ENCODE measurements around the gene MX1. TPM values are rescaled to one million over a fixed set of nuclear protein-coding genes. Genes with fewer than 3 reads are reported as not detected.

Gene MX1
- total RNA-seq, result 155 and 163 TPM in 2 replicates

- intact Hi-C loops (cut with micrococcal nuclease), result loop anchor here (1.0 kb wide), 1 partner anchor 64 kb away; the partner anchor contains the start of gene MX2
Observed at GRCh38 chr21:41425954-41426675, at the start of gene MX1. MX1 (plus strand) TSS chr21:41426239; CDS start chr21:41432071, 5,832 bp downstream.

- intact Hi-C loops (cut with micrococcal nuclease), result no loop called here
Observed at GRCh38 chr21:41377715-41378114, 48.3 kb upstream of the MX1 start.

- intact Hi-C loops (cut with micrococcal nuclease), result no loop called here
Observed at GRCh38 chr21:41378849-41379248, 47.2 kb upstream of the MX1 start.

GRCh38 chr21:41379901-41380300 lies 46.1 kb upstream of the MX1 start:
- intact Hi-C loops (cut with micrococcal nuclease), result no loop called here

- intact Hi-C loops (cut with micrococcal nuclease), result no loop called here
Observed at GRCh38 chr21:41381731-41382130, 44.3 kb upstream of the MX1 start.

- intact Hi-C loops (cut with micrococcal nuclease), result no loop called here
Observed at GRCh38 chr21:41387042-41387819, 38.8 kb upstream of the MX1 start.

GRCh38 chr21:41387824-41388223 lies 38.2 kb upstream of the MX1 start:
- intact Hi-C loops (cut with micrococcal nuclease), result no loop called here

GRCh38 chr21:41388259-41388658 lies 37.8 kb upstream of the MX1 start:
- intact Hi-C loops (cut with micrococcal nuclease), result no loop called here

GRCh38 chr21:41390043-41390639 lies 35.9 kb upstream of the MX1 start:
- intact Hi-C loops (cut with micrococcal nuclease), result no loop called here

GRCh38 chr21:41393876-41394465 lies 32.1 kb upstream of the MX1 start:
- intact Hi-C loops (cut with micrococcal nuclease), result no loop called here

- intact Hi-C loops (cut with micrococcal nuclease), result no loop called here
Observed at GRCh38 chr21:41396558-41397075, 29.4 kb upstream of the MX1 start.

GRCh38 chr21:41397471-41397891 lies 28.6 kb upstream of the MX1 start:
- intact Hi-C loops (cut with micrococcal nuclease), result no loop called here

- intact Hi-C loops (cut with micrococcal nuclease), result no loop called here
Observed at GRCh38 chr21:41398251-41398650, 27.8 kb upstream of the MX1 start.

GRCh38 chr21:41398831-41399230 lies 27.2 kb upstream of the MX1 start:
- intact Hi-C loops (cut with micrococcal nuclease), result no loop called here

- intact Hi-C loops (cut with micrococcal nuclease), result no loop called here
Observed at GRCh38 chr21:41399246-41399800, 26.7 kb upstream of the MX1 start.

GRCh38 chr21:41402231-41402630 lies 23.8 kb upstream of the MX1 start:
- intact Hi-C loops (cut with micrococcal nuclease), result no loop called here

GRCh38 chr21:41402796-41403195 lies 23.2 kb upstream of the MX1 start:
- intact Hi-C loops (cut with micrococcal nuclease), result no loop called here

- intact Hi-C loops (cut with micrococcal nuclease), result no loop called here
Observed at GRCh38 chr21:41403331-41403730, 22.7 kb upstream of the MX1 start.

GRCh38 chr21:41403966-41404365 lies 22.1 kb upstream of the MX1 start:
- intact Hi-C loops (cut with micrococcal nuclease), result no loop called here

GRCh38 chr21:41405321-41405720 lies 20.7 kb upstream of the MX1 start:
- intact Hi-C loops (cut with micrococcal nuclease), result no loop called here

- intact Hi-C loops (cut with micrococcal nuclease), result no loop called here
Observed at GRCh38 chr21:41406340-41406739, 19.7 kb upstream of the MX1 start.

Measured in T-helper 2 cell treated with Interferon-gamma antibody and Interleukin-4, amounts not matched to agents 100 ng/mL and 5 ng/mL, for 36 hours (primary cell).